ENCODE data around the gene CCL14. TPM values are rescaled to one million over a fixed set of nuclear protein-coding genes. Genes with fewer than 3 reads are reported as not detected.

CCL14 gene
- total RNA-seq, 1 experiment from 2014 or later: not detected

GRCh38 chr17:35972066-35972465 lies 14.5 kb downstream of the CCL14 start:
- no peak overlapping the region for H3K56ac ChIP-seq (ENCODE audit: insufficient read length, low read depth, low read length)
- no peaks in the 10 kb centered on the region for H3K9me3 ChIP-seq (ENCODE audit: control insufficient read depth, low read depth, low read length)
- H3K23ac ChIP-seq (ENCODE audit: insufficient read length, low read depth, low read length): no peak overlapping the region
- H3K9me3 Mint-ChIP-seq: no peaks in the 10 kb centered on the region
- no peak overlapping the region for H3K4me3 Mint-ChIP-seq
- WGBS (ENCODE audit: extremely low coverage, insufficient read length, low lambda C conversion rate): no CpG with 5 or more reads among the region's 1 CpG
- H3K23me2 ChIP-seq (ENCODE audit: insufficient read length, low read depth, low read length, poor library complexity, severe bottlenecking): no peaks in the 10 kb centered on the region
- H4K91ac ChIP-seq (ENCODE audit: insufficient read length, low read depth, low read length): no peak overlapping the region
- no peaks in the 10 kb centered on the region for H3K27me3 Mint-ChIP-seq (ENCODE audit: low read depth)
- no peak overlapping the region for H3K14ac ChIP-seq (ENCODE audit: insufficient read depth, low read length)
- H4K20me1 ChIP-seq (ENCODE audit: control insufficient read depth, insufficient read depth, insufficient read length): no peaks in the 10 kb centered on the region
- no peak overlapping the region for H3K4me2 ChIP-seq (ENCODE audit: insufficient read depth, insufficient read length, low read length)
- H2AK5ac ChIP-seq (ENCODE audit: insufficient read length, low read length): no peak overlapping the region
- H2BK15ac ChIP-seq (ENCODE audit: low read depth, low read length): no peak overlapping the region
- H3K36me3 Mint-ChIP-seq (ENCODE audit: insufficient read depth in 1 of 3, low read depth in 3 of 3): no peaks in the 10 kb centered on the region
- H2BK20ac ChIP-seq (ENCODE audit: low read depth, low read length, poor library complexity, severe bottlenecking): no peak overlapping the region
- no peak overlapping the region for H4K5ac ChIP-seq (ENCODE audit: insufficient read length, low read depth, low read length)
- no peak overlapping the region for H3K27ac ChIP-seq (ENCODE audit: insufficient read length, low read depth, low read length)
- no peaks in the 10 kb centered on the region for H3K4me1 ChIP-seq (ENCODE audit: insufficient read depth, low read length)
- H3K27ac Mint-ChIP-seq: no peak overlapping the region
- no peaks in the 10 kb centered on the region for H3K79me1 ChIP-seq (ENCODE audit: insufficient read depth, low read depth, low read length, poor library complexity, severe bottlenecking)
- H2BK12ac ChIP-seq (ENCODE audit: insufficient read length, low read depth, low read length): no peak overlapping the region
- no peaks in the 10 kb centered on the region for H3K27me3 ChIP-seq (ENCODE audit: insufficient read depth, low read length)
- no peak overlapping the region for H3K9ac ChIP-seq (ENCODE audit: extremely low read depth, insufficient read length, low read length)
- H4K8ac ChIP-seq (replicated peaks; ENCODE audit: insufficient read length, low read depth, low read length): no peak overlapping the region
- H2BK120ac ChIP-seq (ENCODE audit: low read depth, low read length, poor library complexity, severe bottlenecking): no peak overlapping the region
- H3K4me1 Mint-ChIP-seq: peaks cover 5 to 11% of the 10 kb centered on the region in 2 experiments; a peak in 3 of 4 replicates
- no peak overlapping the region for H3T11ph ChIP-seq (ENCODE audit: low read length)
- H2AFZ ChIP-seq (ENCODE audit: low read length): no peak overlapping the region
- H3K4ac ChIP-seq (ENCODE audit: low read depth, low read length): no peak overlapping the region
- no peak for DNase-seq
- TF ChIP-seq CTCF (conservative IDR thresholded peaks at IDR 0.05): no peak
- no peak overlapping the region for H3K18ac ChIP-seq (ENCODE audit: insufficient read length, low read depth, low read length)
- no peaks in the 10 kb centered on the region for H3K79me2 ChIP-seq (ENCODE audit: insufficient read depth, low read length)
- no peak overlapping the region for H2BK5ac ChIP-seq (ENCODE audit: insufficient read length, low read length)

All from H9 (cell line).